ENCODE data around the gene FBXO47. TPM values are rescaled to one million over a fixed set of nuclear protein-coding genes. Genes with fewer than 3 reads are reported as not detected.

Gene FBXO47
- total and polyA plus RNA-seq, 9 donors = not detected

GRCh38 chr17:38893607-38894006 lies 73.6 kb downstream of the FBXO47 start:
- no peaks in the 10 kb centered on the region for H3K9me3 ChIP-seq (replicated peaks; ENCODE audit: control insufficient read depth, low read depth, low read length)
- DNase-seq = no peak
- H3K4me3 ChIP-seq (ENCODE audit: low read length) = no peak overlapping the region
- H3K27ac ChIP-seq (ENCODE audit: low read length) = peak overlapping the region; percentile 42
- H3K4me1 ChIP-seq (ENCODE audit: control insufficient read depth, insufficient read depth, low read length) = peaks cover 46% of the 10 kb centered on the region
- peaks cover 86% of the 10 kb centered on the region for H3K36me3 ChIP-seq (ENCODE audit: control insufficient read depth, insufficient read depth, low read length)
- no peaks in the 10 kb centered on the region for H3K27me3 ChIP-seq (ENCODE audit: control insufficient read depth, insufficient read depth, low read length)
- WGBS (ENCODE audit: insufficient coverage) = 68% methylated on average over 3 of the region's 6 CpGs

- no peak for DNase-seq
- no peaks in the 10 kb centered on the region for H3K27me3 ChIP-seq (ENCODE audit: control insufficient read depth, insufficient read depth, low read length)
- H3K4me3 ChIP-seq (ENCODE audit: low read length) = no peak overlapping the region
- no peaks in the 10 kb centered on the region for H3K9me3 ChIP-seq (replicated peaks; ENCODE audit: control insufficient read depth, low read depth, low read length)
- no peak overlapping the region for H3K27ac ChIP-seq (ENCODE audit: low read length)
- H3K36me3 ChIP-seq (ENCODE audit: control insufficient read depth, insufficient read depth, low read length) = peaks cover 84% of the 10 kb centered on the region
- WGBS (ENCODE audit: insufficient coverage) = 81% methylated on average over 2 of the region's 5 CpGs
- peaks cover 41% of the 10 kb centered on the region for H3K4me1 ChIP-seq (ENCODE audit: control insufficient read depth, insufficient read depth, low read length)
Observed at GRCh38 chr17:38893113-38893512, 74.1 kb downstream of the FBXO47 start.

GRCh38 chr17:38892620-38893019 lies 74.6 kb downstream of the FBXO47 start:
- DNase-seq = no peak
- H3K4me3 ChIP-seq (ENCODE audit: low read length) = no peak overlapping the region
- H3K36me3 ChIP-seq (ENCODE audit: control insufficient read depth, insufficient read depth, low read length) = peaks cover 84% of the 10 kb centered on the region
- no peaks in the 10 kb centered on the region for H3K27me3 ChIP-seq (ENCODE audit: control insufficient read depth, insufficient read depth, low read length)
- no peak overlapping the region for H3K27ac ChIP-seq (ENCODE audit: low read length)
- no peaks in the 10 kb centered on the region for H3K9me3 ChIP-seq (replicated peaks; ENCODE audit: control insufficient read depth, low read depth, low read length)
- WGBS (ENCODE audit: insufficient coverage) = 70% methylated on average over 4 of the region's 13 CpGs
- H3K4me1 ChIP-seq (ENCODE audit: control insufficient read depth, insufficient read depth, low read length) = peaks cover 39% of the 10 kb centered on the region

GRCh38 chr17:38892083-38892482 lies 75.1 kb downstream of the FBXO47 start:
- Histone ChIP-seq H3K27me3 (ENCODE audit: control insufficient read depth, insufficient read depth, low read length) (no peaks in the 10 kb centered on the region), H3K36me3 (ENCODE audit: control insufficient read depth, insufficient read depth, low read length) (peaks cover 84% of the 10 kb centered on the region), H3K27ac (ENCODE audit: low read length) (no peak overlapping the region), H3K4me1 (ENCODE audit: control insufficient read depth, insufficient read depth, low read length) (peaks cover 39% of the 10 kb centered on the region), H3K4me3 (ENCODE audit: low read length) (no peak overlapping the region), H3K9me3 (replicated peaks; ENCODE audit: control insufficient read depth, low read depth, low read length) (no peaks in the 10 kb centered on the region)
- 89% methylated on average over 4 of the region's 4 CpGs for WGBS (ENCODE audit: insufficient coverage)
- DNase-seq = no peak

GRCh38 chr17:38891441-38891840 lies 75.8 kb downstream of the FBXO47 start:
- no peak for DNase-seq
- Histone ChIP-seq H3K27me3 (ENCODE audit: control insufficient read depth, insufficient read depth, low read length) (no peaks in the 10 kb centered on the region), H3K4me1 (ENCODE audit: control insufficient read depth, insufficient read depth, low read length) (peaks cover 39% of the 10 kb centered on the region), H3K27ac (ENCODE audit: low read length) (no peak overlapping the region), H3K4me3 (ENCODE audit: low read length) (no peak overlapping the region), H3K9me3 (replicated peaks; ENCODE audit: control insufficient read depth, low read depth, low read length) (no peaks in the 10 kb centered on the region), H3K36me3 (ENCODE audit: control insufficient read depth, insufficient read depth, low read length) (peaks cover 79% of the 10 kb centered on the region)
- WGBS (ENCODE audit: insufficient coverage) = 88% methylated on average over 1 of the region's 8 CpGs

- WGBS (ENCODE audit: insufficient coverage) = 90% methylated on average over 2 of the region's 8 CpGs
- Histone ChIP-seq H3K4me3 (ENCODE audit: low read length) (no peak overlapping the region), H3K36me3 (ENCODE audit: control insufficient read depth, insufficient read depth, low read length) (peaks cover 75% of the 10 kb centered on the region), H3K4me1 (ENCODE audit: control insufficient read depth, insufficient read depth, low read length) (peaks cover 40% of the 10 kb centered on the region), H3K27ac (ENCODE audit: low read length) (no peak overlapping the region), H3K27me3 (ENCODE audit: control insufficient read depth, insufficient read depth, low read length) (no peaks in the 10 kb centered on the region), H3K9me3 (replicated peaks; ENCODE audit: control insufficient read depth, low read depth, low read length) (no peaks in the 10 kb centered on the region)
- no peak for DNase-seq
Observed at GRCh38 chr17:38890410-38890746, 76.8 kb downstream of the FBXO47 start.

- Histone ChIP-seq H3K4me1 (ENCODE audit: control insufficient read depth, insufficient read depth, low read length) (peaks cover 45% of the 10 kb centered on the region), H3K4me3 (ENCODE audit: low read length) (no peak overlapping the region), H3K36me3 (ENCODE audit: control insufficient read depth, insufficient read depth, low read length) (peaks cover 77% of the 10 kb centered on the region), H3K27me3 (ENCODE audit: control insufficient read depth, insufficient read depth, low read length) (no peaks in the 10 kb centered on the region), H3K27ac (ENCODE audit: low read length) (no peak overlapping the region), H3K9me3 (replicated peaks; ENCODE audit: control insufficient read depth, low read depth, low read length) (no peaks in the 10 kb centered on the region)
- no peak for DNase-seq
- WGBS (ENCODE audit: insufficient coverage) = 85% methylated on average over 12 of the region's 12 CpGs
Observed at GRCh38 chr17:38889745-38890409, 77.3 kb downstream of the FBXO47 start.

GRCh38 chr17:38888842-38889241 lies 78.4 kb downstream of the FBXO47 start:
- Histone ChIP-seq H3K4me1 (ENCODE audit: control insufficient read depth, insufficient read depth, low read length) (peaks cover 47% of the 10 kb centered on the region), H3K27me3 (ENCODE audit: control insufficient read depth, insufficient read depth, low read length) (no peaks in the 10 kb centered on the region), H3K27ac (ENCODE audit: low read length) (no peak overlapping the region), H3K36me3 (ENCODE audit: control insufficient read depth, insufficient read depth, low read length) (peaks cover 75% of the 10 kb centered on the region), H3K4me3 (ENCODE audit: low read length) (no peak overlapping the region), H3K9me3 (replicated peaks; ENCODE audit: control insufficient read depth, low read depth, low read length) (no peaks in the 10 kb centered on the region)
- WGBS (ENCODE audit: insufficient coverage) = 85% methylated on average over 9 of the region's 9 CpGs
- no peak for DNase-seq

GRCh38 chr17:38886643-38887010 lies 80.6 kb downstream of the FBXO47 start:
- H3K4me1 ChIP-seq (ENCODE audit: control insufficient read depth, insufficient read depth, low read length) = peaks cover 58% of the 10 kb centered on the region
- no peak for DNase-seq
- no peaks in the 10 kb centered on the region for H3K9me3 ChIP-seq (replicated peaks; ENCODE audit: control insufficient read depth, low read depth, low read length)
- H3K27me3 ChIP-seq (ENCODE audit: control insufficient read depth, insufficient read depth, low read length) = no peaks in the 10 kb centered on the region
- H3K36me3 ChIP-seq (ENCODE audit: control insufficient read depth, insufficient read depth, low read length) = peaks cover 72% of the 10 kb centered on the region
- H3K4me3 ChIP-seq (ENCODE audit: low read length) = no peak overlapping the region
- no peak overlapping the region for H3K27ac ChIP-seq (ENCODE audit: low read length)
- WGBS (ENCODE audit: insufficient coverage) = 28% methylated on average over 2 of the region's 8 CpGs
